Measurements from ENCODE around the gene H3-3A. TPM values are rescaled to one million over a fixed set of nuclear protein-coding genes. Genes with fewer than 3 reads are reported as not detected.

H3-3A gene
- total and polyA plus RNA-seq, 12 donors, result 216 to 772 (median 421) TPM

DNA sequence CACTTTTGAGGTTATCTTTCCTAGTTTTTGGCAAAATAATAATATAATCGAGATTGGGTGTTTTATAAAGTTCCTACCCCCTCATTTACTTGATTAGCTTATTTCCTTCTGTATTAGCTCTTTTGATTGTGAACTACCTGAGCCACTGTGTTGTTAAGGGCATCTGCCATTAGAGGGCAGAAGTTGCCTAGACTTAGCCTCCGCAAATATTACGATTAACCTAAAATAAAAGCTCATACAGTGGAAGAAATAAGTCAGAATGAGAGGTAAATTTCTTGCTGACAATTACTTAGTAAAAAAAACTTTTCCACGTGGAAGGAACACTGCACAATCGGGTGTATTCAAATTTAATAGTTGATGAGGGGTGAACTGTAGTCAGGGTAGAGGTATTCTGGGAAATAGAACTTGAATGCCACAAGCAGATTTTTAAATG, 2.3 kb downstream of the H3-3A start:
- H3K4me1 ChIP-seq (replicated peaks in 1 of 2), result peaks cover 6 to 63% of the 10 kb centered on the region in 2 donors
- intact Hi-C loops (cut with DNase I), result loop anchor here (2.0 to 10.0 kb wide), 3 partner anchors 52 to 120 kb away; partner anchors contain the start of gene ACBD3 (in 1 of the 2)

GRCh38 chr1:226066415-226067078, 4.0 kb downstream of the H3-3A start:
- no peak for TF ChIP-seq POLR2A (IDR thresholded peaks at IDR 0.05)
- TF ChIP-seq, protein P1, sequence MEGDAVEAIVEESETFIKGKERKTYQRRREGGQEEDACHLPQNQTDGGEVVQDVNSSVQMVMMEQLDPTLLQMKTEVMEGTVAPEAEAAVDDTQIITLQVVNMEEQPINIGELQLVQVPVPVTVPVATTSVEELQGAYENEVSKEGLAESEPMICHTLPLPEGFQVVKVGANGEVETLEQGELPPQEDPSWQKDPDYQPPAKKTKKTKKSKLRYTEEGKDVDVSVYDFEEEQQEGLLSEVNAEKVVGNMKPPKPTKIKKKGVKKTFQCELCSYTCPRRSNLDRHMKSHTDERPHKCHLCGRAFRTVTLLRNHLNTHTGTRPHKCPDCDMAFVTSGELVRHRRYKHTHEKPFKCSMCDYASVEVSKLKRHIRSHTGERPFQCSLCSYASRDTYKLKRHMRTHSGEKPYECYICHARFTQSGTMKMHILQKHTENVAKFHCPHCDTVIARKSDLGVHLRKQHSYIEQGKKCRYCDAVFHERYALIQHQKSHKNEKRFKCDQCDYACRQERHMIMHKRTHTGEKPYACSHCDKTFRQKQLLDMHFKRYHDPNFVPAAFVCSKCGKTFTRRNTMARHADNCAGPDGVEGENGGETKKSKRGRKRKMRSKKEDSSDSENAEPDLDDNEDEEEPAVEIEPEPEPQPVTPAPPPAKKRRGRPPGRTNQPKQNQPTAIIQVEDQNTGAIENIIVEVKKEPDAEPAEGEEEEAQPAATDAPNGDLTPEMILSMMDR (IDR thresholded peaks at IDR 0.05), result no peak
- H3K27me3 ChIP-seq, result no peaks in the 10 kb centered on the region
- no peak overlapping the region for H3K27ac ChIP-seq
- peaks cover 0 to 54% of the 10 kb centered on the region in 2 donors for H3K36me3 ChIP-seq (replicated peaks in 1 of 2)
- no peak overlapping the region for H3K4me3 ChIP-seq
- H3K9me3 ChIP-seq (replicated peaks in 1 of 3), result no peaks in the 10 kb centered on the region
- H3K4me1 ChIP-seq (replicated peaks in 1 of 2), result peaks cover 6 to 58% of the 10 kb centered on the region in 2 donors
- intact Hi-C loops (cut with DNase I), result loop anchor here (5.0 to 10.0 kb wide), 2 partner anchors 51 to 118 kb away; partner anchors contain the start of gene ACBD3 (in 1 of the 2)
- 50 to 59% (median 53%) methylated on average over 4 of the region's 4 CpGs for WGBS, 4 donors
- DNase-seq, result peak in 1 of 7 donors; percentile 25

More for the DNA sequence above, 2.3 kb downstream of the H3-3A start:
- DNase-seq, result peak in 5 of 7 donors; percentile 42 to 80 (median 54)
- Histone ChIP-seq H3K27me3 (no peaks in the 10 kb centered on the region), H3K27ac (peak overlapping the region in 1 of 5 donors; percentile 99), H3K36me3 (replicated peaks in 1 of 2) (peaks cover 0 to 41% of the 10 kb centered on the region in 2 donors), H3K4me3 (peak overlapping the region in 1 of 4 donors; percentile 95), H3K9me3 (replicated peaks in 1 of 3) (no peaks in the 10 kb centered on the region)
- TF ChIP-seq POLR2A (IDR thresholded peaks at IDR 0.05), result no peak
- TF ChIP-seq, protein P1 (IDR thresholded peaks at IDR 0.05), result peak in 3 of 6 experiments; percentile 65 to 71 (median 66)
- 1% methylated on average over 5 of the region's 5 CpGs for WGBS, 4 donors

- intact Hi-C loops (cut with DNase I), result loop anchor here (5.0 to 10.0 kb wide), 2 partner anchors 47 to 115 kb away; partner anchors contain the start of gene ACBD3 (in 1 of the 2)
- DNase-seq, result no peak
- Histone ChIP-seq H3K4me3 (no peak overlapping the region), H3K36me3 (replicated peaks in 1 of 2) (peaks cover 0 to 82% of the 10 kb centered on the region in 2 donors), H3K27me3 (no peaks in the 10 kb centered on the region), H3K9me3 (replicated peaks in 1 of 3) (no peaks in the 10 kb centered on the region), H3K27ac (no peak overlapping the region), H3K4me1 (replicated peaks in 1 of 2) (peaks cover 5 to 51% of the 10 kb centered on the region in 2 donors)
- WGBS, 4 donors, result 86 to 93% (median 92%) methylated on average over 12 to 13 of the region's 13 CpGs
- TF ChIP-seq, protein P1 (IDR thresholded peaks at IDR 0.05), result no peak
- TF ChIP-seq POLR2A (IDR thresholded peaks at IDR 0.05), result no peak
These were observed 7.4 kb downstream of the H3-3A start for GRCh38 chr1:226069811-226070489.

DNA sequence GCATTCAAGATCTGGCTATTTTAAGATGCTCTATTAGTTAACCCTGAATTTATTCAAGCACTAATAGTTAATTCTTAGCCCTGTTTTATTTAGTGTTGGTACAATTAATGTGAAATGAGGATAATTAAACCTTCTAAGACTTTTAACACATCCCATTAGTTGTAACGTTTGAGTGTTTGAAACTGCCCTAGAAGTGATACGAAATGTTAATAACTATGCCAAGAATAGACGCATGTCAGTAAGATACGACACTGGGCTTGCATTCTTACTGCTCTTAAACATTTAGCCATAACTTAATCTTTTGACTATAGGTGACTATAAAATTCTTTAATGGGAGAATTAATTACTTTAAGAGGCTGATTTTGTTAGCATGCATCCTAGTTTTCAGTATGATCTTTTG, 9.8 kb downstream of the H3-3A start:
- TF ChIP-seq, protein P1 (IDR thresholded peaks at IDR 0.05), result no peak
- no peak for TF ChIP-seq POLR2A (IDR thresholded peaks at IDR 0.05)
- Histone ChIP-seq H3K27ac (no peak overlapping the region), H3K27me3 (no peaks in the 10 kb centered on the region), H3K4me3 (no peak overlapping the region), H3K9me3 (replicated peaks in 1 of 3) (no peaks in the 10 kb centered on the region), H3K36me3 (replicated peaks in 1 of 2) (peaks cover 0 to 64% of the 10 kb centered on the region in 2 donors), H3K4me1 (replicated peaks in 1 of 2) (peaks cover 0 to 27% of the 10 kb centered on the region in 2 donors)
- 73 to 83% (median 76%) methylated on average over 4 of the region's 4 CpGs for WGBS, 4 donors
- intact Hi-C loops (cut with DNase I), result no loop called here
- no peak for DNase-seq
